Measurements from ENCODE around the gene BAK1. TPM values are rescaled to one million over a fixed set of nuclear protein-coding genes. Genes with fewer than 3 reads are reported as not detected.

BAK1 gene
- total RNA-seq, 1 experiment from 2014 or later: 31.5 TPM

DNA sequence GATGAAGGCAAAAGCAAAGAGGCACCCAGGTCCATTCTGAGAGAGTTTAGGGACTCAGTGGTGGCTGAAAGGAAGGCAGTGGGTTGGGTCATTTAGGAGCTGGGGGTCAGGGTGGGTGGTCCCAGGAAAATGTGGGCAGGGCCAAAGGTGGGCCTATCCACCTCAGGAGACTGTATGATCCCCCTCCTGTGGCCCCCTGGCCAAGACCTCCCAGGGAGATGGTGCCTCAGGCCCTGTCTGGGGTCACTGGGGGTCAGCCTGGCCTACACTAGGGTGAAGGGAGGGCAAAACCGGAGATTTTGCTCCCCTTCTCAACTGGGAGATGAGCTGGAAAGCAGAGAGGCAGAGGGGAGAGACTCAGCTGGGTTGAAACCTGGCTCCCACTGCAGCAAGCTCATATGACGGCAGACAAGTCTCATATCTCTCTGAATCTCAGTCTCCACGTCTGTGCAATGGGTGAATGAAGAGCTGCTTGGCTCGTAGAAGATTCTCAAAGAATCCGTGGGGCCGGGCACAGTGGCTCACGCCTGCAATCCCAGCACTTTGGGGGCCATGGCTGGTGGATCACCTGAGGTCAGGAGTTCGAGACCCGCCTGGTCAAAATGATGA lies 11.5 kb upstream of the BAK1 start:
- POLR2A ChIA-PET: no interaction called here
- no peak for DNase-seq (ENCODE audit: low read depth, low spot score)
- Histone ChIP-seq H3K9me3 (ENCODE audit: control insufficient read depth, insufficient read depth, low read depth, low read length) (no peaks in the 10 kb centered on the region), H3K27ac (ENCODE audit: low read length) (peak overlapping the region; percentile 81), H3K4me1 (ENCODE audit: control insufficient read depth, insufficient read depth, low read length) (peaks cover 38% of the 10 kb centered on the region), H3K27me3 (ENCODE audit: control insufficient read depth, insufficient read depth, low read length) (no peaks in the 10 kb centered on the region), H3K36me3 (ENCODE audit: control insufficient read depth, insufficient read depth, low read length) (no peaks in the 10 kb centered on the region), H3K4me3 (ENCODE audit: low read depth in 2 of 2, low read length in 2 of 2) (no peak overlapping the region)
- TF ChIP-seq SIN3A (IDR thresholded peaks at IDR 0.05; ENCODE audit: borderline replicate concordance, insufficient read depth, low read depth, low read length): no peak
- TF ChIP-seq, protein P1, sequence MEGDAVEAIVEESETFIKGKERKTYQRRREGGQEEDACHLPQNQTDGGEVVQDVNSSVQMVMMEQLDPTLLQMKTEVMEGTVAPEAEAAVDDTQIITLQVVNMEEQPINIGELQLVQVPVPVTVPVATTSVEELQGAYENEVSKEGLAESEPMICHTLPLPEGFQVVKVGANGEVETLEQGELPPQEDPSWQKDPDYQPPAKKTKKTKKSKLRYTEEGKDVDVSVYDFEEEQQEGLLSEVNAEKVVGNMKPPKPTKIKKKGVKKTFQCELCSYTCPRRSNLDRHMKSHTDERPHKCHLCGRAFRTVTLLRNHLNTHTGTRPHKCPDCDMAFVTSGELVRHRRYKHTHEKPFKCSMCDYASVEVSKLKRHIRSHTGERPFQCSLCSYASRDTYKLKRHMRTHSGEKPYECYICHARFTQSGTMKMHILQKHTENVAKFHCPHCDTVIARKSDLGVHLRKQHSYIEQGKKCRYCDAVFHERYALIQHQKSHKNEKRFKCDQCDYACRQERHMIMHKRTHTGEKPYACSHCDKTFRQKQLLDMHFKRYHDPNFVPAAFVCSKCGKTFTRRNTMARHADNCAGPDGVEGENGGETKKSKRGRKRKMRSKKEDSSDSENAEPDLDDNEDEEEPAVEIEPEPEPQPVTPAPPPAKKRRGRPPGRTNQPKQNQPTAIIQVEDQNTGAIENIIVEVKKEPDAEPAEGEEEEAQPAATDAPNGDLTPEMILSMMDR (IDR thresholded peaks at IDR 0.05): no peak
- no peak for TF ChIP-seq TCF7L2 (IDR thresholded peaks at IDR 0.05; ENCODE audit: low read depth, low read length)
- no peak for TF ChIP-seq POLR2AphosphoS5 (IDR thresholded peaks at IDR 0.05; ENCODE audit: low read depth, low read length)
- no peak for TF ChIP-seq REST (IDR thresholded peaks at IDR 0.05; ENCODE audit: insufficient read depth in 1 of 2, low read depth in 2 of 2, low read length in 1 of 2)
- BruUV-seq (replicated peaks): no TSS peak
- no peak for ATAC-seq
- intact Hi-C loops (cut with micrococcal nuclease; ENCODE audit: unreplicated experiment) (no loop called here), in situ Hi-C loops (cut with HindIII; ENCODE audit: low pct_unique_long_range_greater_than_20kb, low sequenced_read_pairs) (no loop called here)
- CTCF ChIA-PET: interaction anchor here (0.5 to 1.2 kb wide), 2 partner anchors 41 to 1463 kb away, joined by 4 to 5 read pairs; partner anchors contain the start of gene ATF6B

DNA sequence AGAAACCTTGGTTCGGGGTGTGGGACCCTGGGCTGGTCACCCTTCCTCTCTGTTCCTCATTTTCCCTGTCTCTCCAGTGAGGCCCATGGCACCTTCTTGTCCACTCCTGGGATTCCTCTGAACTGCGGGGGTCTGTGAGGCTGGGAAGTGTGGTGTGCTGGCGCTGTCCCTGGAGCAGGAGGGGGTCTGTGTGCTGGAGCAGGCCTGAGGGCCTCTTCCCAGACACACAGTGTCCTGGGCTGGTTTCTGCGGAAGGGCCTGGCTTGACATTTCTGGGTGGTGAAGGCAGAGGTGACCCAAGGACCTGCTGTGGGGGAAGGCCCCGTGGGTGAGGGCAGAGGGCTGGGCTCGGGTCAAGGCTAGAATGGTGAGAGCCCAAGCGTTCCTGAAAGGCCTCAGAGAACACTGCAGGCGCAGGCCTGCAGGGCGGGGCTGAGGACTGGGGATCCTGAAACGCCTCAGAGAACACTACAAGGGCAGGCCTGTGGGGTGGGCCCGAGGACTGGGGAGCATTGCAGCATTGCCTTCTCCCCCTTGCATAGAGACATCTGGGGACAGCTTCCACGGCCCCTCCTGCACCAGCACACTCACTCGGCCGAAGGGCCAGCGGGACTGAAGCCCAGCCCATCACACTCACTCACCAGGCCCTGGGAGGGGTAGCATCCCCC lies 10.6 kb upstream of the BAK1 start:
- H3K27ac ChIP-seq (ENCODE audit: low read length): peak overlapping the region; percentile 81
- peaks cover 44% of the 10 kb centered on the region for H3K4me1 ChIP-seq (ENCODE audit: control insufficient read depth, insufficient read depth, low read length)
- in situ Hi-C loops (cut with HindIII; ENCODE audit: low pct_unique_long_range_greater_than_20kb, low sequenced_read_pairs): no loop called here
- DNase-seq (ENCODE audit: low read depth, low spot score) (no peak), ATAC-seq (peak; percentile 51)
- POLR2A ChIA-PET: interaction anchor here (0.6 kb wide), 1 partner anchor 81 kb away, joined by 7 read pairs; no protein-coding TSS in a partner anchor
- no peaks in the 10 kb centered on the region for H3K27me3 ChIP-seq (ENCODE audit: control insufficient read depth, insufficient read depth, low read length)
- no peaks in the 10 kb centered on the region for H3K36me3 ChIP-seq (ENCODE audit: control insufficient read depth, insufficient read depth, low read length)
- no peak overlapping the region for H3K4me3 ChIP-seq (ENCODE audit: low read depth in 2 of 2, low read length in 2 of 2)
- CTCF ChIA-PET: interaction anchor here (0.6 to 1.3 kb wide), 7 partner anchors 11 to 154 kb away, joined by 3 to 13 read pairs (median 6); partner anchors contain the start of gene BAK1
- intact Hi-C loops (cut with micrococcal nuclease; ENCODE audit: unreplicated experiment): no loop called here
- TF ChIP-seq, protein P1 (IDR thresholded peaks at IDR 0.05): no peak
- TF ChIP-seq TCF7L2 (IDR thresholded peaks at IDR 0.05; ENCODE audit: low read depth, low read length) (no peak), SIN3A (IDR thresholded peaks at IDR 0.05; ENCODE audit: borderline replicate concordance, insufficient read depth, low read depth, low read length) (no peak), POLR2AphosphoS5 (IDR thresholded peaks at IDR 0.05; ENCODE audit: low read depth, low read length) (no peak)
- no peaks in the 10 kb centered on the region for H3K9me3 ChIP-seq (ENCODE audit: control insufficient read depth, insufficient read depth, low read depth, low read length)
- no TSS peak for BruUV-seq (replicated peaks)
